Epithelial cell of proximal tubule (primary cell): Measurements from ENCODE around the gene TNIP1. TPM values are rescaled to one million over a fixed set of nuclear protein-coding genes. Genes with fewer than 3 reads are reported as not detected.

Experiments
- DNase-seq: peaks from one replicate; pipeline ENCODE4 v3.0.0-alpha.2; 2011; ENCODE audit warnings: low read depth
- H3K4me3 ChIP-seq: 2 replicates; pipeline ENCODE4 v1.5.1; 2011; ENCODE audit warnings: low read depth, mild to moderate bottlenecking, low read length
- total RNA-seq: library from RNA; depleted of rRNA; stranded (reverse); fragments of >200 nt; gene quantifications from 2 replicates; pipeline ENCODE4 v1.2.3, GENCODE V29; 2015
- TF ChIP-seq, protein P1 (sequence below): conservative IDR thresholded peaks from 2 replicates; pipeline ENCODE4 v1.5.1; 2012; ENCODE audit warnings: low read depth, mild to moderate bottlenecking, low read length

Gene TNIP1
- total RNA-seq, 1 donor from 2014 or later = 255 TPM

DNA sequence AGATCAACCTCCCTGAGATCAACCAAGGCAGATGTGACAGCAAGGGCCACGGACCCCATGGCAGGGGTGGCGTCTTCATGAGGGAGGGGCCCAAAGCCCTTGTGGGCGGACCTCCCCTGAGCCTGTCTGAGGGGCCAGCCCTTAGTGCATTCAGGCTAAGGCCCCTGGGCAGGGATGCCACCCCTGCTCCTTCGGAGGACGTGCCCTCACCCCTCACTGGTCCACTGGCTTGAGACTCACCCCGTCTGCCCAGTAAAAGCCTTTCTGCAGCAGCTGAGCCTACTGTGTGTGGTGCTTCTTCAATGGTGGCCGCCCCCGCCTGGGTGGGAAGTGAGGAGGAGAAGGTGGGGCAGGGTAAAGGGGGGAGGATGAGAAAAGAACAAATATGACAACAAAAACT is 52.1 kb downstream of the TNIP1 start:
- no peak overlapping the region for H3K4me3 ChIP-seq
- no peak for DNase-seq
- TF ChIP-seq, protein P1, sequence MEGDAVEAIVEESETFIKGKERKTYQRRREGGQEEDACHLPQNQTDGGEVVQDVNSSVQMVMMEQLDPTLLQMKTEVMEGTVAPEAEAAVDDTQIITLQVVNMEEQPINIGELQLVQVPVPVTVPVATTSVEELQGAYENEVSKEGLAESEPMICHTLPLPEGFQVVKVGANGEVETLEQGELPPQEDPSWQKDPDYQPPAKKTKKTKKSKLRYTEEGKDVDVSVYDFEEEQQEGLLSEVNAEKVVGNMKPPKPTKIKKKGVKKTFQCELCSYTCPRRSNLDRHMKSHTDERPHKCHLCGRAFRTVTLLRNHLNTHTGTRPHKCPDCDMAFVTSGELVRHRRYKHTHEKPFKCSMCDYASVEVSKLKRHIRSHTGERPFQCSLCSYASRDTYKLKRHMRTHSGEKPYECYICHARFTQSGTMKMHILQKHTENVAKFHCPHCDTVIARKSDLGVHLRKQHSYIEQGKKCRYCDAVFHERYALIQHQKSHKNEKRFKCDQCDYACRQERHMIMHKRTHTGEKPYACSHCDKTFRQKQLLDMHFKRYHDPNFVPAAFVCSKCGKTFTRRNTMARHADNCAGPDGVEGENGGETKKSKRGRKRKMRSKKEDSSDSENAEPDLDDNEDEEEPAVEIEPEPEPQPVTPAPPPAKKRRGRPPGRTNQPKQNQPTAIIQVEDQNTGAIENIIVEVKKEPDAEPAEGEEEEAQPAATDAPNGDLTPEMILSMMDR = no peak

DNA sequence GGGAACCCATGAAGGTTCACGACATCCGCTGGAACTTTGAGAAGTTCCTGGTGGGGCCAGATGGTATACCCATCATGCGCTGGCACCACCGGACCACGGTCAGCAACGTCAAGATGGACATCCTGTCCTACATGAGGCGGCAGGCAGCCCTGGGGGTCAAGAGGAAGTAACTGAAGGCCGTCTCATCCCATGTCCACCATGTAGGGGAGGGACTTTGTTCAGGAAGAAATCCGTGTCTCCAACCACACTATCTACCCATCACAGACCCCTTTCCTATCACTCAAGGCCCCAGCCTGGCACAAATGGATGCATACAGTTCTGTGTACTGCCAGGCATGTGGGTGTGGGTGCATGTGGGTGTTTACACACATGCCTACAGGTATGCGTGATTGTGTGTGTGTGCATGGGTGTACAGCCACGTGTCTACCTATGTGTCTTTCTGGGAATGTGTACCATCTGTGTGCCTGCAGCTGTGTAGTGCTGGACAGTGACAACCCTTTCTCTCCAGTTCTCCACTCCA is 52.8 kb downstream of the TNIP1 start:
- TF ChIP-seq, protein P1 = no peak
- H3K4me3 ChIP-seq = no peak overlapping the region
- no peak for DNase-seq

DNA sequence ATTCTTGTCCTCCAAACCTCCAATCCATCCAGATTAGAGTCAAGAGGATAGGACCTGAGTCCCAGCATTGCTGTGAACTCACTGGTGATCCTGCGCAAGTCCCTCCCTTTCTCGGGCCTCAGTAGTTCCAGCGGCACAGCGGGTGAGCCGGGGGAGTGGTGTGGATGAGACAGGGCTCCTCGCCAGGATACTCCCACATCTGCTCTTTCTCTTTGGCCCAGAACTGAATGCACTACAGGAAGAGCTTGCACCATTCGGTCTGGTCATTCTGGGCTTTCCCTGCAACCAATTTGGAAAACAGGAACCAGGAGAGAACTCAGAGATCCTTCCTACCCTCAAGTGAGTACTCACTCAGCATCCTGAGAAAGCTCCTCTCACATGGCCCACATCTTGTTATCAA is 54.2 kb downstream of the TNIP1 start:
- no peak for DNase-seq
- TF ChIP-seq, protein P1 = no peak
- H3K4me3 ChIP-seq = no peak overlapping the region

DNA sequence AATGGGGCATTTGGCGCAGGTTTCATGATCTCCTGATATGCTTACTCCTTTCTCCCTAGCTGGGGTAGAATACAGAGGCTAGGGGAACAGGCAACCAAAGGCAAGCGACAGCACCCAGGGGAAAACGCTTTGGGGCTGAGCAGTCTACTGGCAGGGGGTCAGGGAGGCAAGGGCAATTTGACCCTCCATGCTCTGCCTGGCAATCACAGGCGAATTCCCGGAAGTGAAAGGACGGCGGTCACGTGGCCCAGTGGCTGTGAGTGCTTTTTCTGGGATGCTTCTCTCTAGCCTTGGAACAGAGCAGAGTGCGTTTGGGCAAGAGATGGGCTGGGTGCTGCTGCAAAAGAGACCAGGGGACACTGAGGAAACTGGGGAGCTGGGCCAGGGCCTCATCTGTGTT is 54.7 kb downstream of the TNIP1 start:
- no peak overlapping the region for H3K4me3 ChIP-seq
- no peak for DNase-seq
- TF ChIP-seq, protein P1 = no peak

DNA sequence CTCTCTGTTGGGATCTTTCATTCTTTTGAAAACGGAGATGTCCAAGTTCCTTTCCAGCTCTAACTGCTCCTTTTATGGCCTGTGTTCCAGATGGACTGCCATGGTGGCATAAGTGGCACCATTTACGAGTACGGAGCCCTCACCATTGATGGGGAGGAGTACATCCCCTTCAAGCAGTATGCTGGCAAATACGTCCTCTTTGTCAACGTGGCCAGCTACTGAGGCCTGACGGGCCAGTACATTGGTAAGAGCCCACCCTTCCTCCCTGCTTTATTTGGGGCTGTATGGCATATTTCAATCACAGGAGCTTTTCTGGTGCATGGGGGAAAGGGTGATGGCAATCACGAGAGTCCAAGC is 55.6 kb downstream of the TNIP1 start:
- H3K4me3 ChIP-seq = no peak overlapping the region
- TF ChIP-seq, protein P1 = no peak
- no peak for DNase-seq

DNA sequence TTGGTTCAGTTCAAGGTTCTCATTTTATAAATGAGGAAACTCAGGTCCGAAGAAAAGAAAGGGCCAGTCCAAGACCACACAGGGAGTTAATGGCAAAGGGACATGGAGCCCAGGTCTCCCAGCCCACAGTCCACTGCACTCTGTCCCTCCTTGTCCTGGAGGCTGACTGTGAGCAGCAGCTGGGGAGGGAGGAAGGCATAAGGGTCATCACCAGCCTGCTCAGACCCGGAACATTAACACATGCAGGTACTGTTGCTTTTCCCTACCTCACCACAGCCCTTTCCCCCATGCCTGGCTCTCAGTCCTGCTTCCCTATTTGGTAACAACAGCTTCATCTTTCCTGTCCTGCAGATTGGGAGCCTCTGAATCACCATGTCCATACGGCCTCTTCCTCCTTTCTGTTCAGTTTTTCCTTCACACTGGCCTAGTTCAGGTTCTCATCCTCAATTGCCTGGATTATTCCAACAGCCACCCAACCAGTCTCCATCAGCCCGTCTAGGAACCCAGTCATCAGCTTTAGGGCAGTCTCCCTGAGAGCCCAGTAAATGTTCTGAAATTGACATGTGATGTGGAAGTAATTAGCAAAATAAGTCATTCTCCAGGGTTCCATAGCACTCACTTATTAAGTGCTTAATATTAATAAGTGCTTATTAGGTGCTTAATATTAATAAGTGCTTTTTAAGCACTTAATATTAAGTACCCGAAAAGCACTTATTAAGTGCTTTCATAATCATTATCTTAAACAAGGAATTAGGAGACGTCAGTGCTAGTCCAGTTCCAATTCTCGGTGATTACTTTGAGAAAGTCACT is 56.2 kb downstream of the TNIP1 start:
- no peak for DNase-seq
- no peak overlapping the region for H3K4me3 ChIP-seq
- TF ChIP-seq, protein P1 = no peak

DNA sequence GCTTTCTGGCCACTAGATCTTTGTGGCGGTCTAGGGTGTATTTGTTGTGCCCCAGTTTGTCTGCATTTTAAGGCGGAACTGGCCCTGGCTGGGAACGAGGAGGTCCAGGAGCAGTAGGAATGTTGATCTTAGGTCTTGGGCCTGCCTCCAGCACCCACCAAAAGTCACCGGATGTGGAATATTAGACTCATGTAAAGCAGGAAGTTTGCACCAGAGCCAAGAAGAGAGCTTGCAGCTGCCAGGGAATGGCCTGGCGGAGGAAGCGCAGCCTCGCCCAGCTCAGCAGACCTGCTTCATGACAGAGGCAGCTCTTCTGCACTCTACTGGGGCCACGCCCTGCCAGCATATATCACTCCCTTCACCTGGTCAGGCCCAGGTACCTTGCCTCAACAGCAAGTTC is 57.2 kb downstream of the TNIP1 start:
- TF ChIP-seq, protein P1 = no peak
- H3K4me3 ChIP-seq = peak overlapping the region; percentile 82
- no peak for DNase-seq
